Lower leg skin (tissue), 3 donors: ENCODE data around the gene MED10.

Source experiments
- POLR2A ChIP-seq, 2 donors: fragments of 450-650 bp; IDR thresholded peaks; one replicate each; pipeline ENCODE4 v1.6.1; 2016 to 2017; ENCODE audit warnings: antibody characterized with exemption in 2 of 2, mild to moderate bottlenecking in 1 of 2, moderate library complexity in 1 of 2
- TF ChIP-seq, protein P1 (sequence below), 3 donors: fragments of 450-650 bp; IDR thresholded peaks; one replicate each; pipeline ENCODE4 v1.5.1; 2016; ENCODE audit warnings: antibody characterized with exemption in 3 of 3, mild to moderate bottlenecking in 3 of 3, moderate library complexity in 2 of 3

DNA sequence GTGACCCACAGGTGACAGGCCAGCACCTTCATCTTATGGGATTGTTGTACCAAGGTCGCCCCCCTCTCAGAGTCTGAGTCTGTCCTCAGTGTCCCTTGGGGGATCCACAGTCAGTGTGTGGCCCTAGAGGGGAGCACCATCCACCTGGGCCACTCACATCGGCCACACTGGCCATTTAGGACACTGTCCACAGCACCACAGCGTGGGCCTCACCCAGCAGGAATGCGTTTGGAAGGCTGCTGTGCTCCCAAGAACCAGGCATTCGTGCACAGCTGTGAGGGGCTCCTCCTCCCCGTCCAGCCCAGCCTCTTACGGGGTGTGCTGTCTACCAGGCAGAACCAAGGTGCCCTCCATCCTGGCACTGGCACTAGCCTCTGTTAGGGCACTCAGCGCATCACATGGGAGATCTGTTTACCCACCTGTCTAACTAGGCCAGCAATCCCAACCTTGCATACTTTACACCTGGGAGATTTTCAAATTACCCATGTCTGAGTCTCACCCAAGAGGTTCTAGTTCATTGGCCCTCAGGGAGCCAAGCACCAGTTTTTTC lies 45.8 kb upstream of the MED10 start:
- TF ChIP-seq POLR2A (IDR thresholded peaks at IDR 0.05), result no peak
- TF ChIP-seq, protein P1, sequence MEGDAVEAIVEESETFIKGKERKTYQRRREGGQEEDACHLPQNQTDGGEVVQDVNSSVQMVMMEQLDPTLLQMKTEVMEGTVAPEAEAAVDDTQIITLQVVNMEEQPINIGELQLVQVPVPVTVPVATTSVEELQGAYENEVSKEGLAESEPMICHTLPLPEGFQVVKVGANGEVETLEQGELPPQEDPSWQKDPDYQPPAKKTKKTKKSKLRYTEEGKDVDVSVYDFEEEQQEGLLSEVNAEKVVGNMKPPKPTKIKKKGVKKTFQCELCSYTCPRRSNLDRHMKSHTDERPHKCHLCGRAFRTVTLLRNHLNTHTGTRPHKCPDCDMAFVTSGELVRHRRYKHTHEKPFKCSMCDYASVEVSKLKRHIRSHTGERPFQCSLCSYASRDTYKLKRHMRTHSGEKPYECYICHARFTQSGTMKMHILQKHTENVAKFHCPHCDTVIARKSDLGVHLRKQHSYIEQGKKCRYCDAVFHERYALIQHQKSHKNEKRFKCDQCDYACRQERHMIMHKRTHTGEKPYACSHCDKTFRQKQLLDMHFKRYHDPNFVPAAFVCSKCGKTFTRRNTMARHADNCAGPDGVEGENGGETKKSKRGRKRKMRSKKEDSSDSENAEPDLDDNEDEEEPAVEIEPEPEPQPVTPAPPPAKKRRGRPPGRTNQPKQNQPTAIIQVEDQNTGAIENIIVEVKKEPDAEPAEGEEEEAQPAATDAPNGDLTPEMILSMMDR (IDR thresholded peaks at IDR 0.05), result no peak
